K562 (cell line): ENCODE measurements around the gene NLRP6. TPM values are rescaled to one million over a fixed set of nuclear protein-coding genes. Genes with fewer than 3 reads are reported as not detected.
A peak's percentile ranks its signal among the peaks of the same experiment; 100 is the strongest.

ENCODE experiments used
- CREB3L1 ChIP-seq: fragments of 450-650 bp; IDR thresholded peaks from 2 replicates; pipeline ENCODE4 v1.6.1; 2014; ENCODE audit warnings: low read depth, mild to moderate bottlenecking, moderate library complexity, borderline replicate concordance
- FOS ChIP-seq: IDR thresholded peaks from 3 replicates; pipeline ENCODE4 v1.6.1; 2011; ENCODE audit not compliant: insufficient read length; ENCODE audit errors: extremely low read depth
- GABPB1 ChIP-seq: sonication (generic); formaldehyde crosslinking; IDR thresholded peaks from 2 replicates; pipeline ENCODE4 v1.8.0; 2022; ENCODE audit warnings: mild to moderate bottlenecking, missing genetic modification reagents
- HMG20A ChIP-seq: fragments of 450-650 bp; formaldehyde crosslinking; conservative IDR thresholded peaks from 2 replicates; pipeline ENCODE4 v1.4.0; 2020; ENCODE audit warnings: mild to moderate bottlenecking, mixed read lengths
- PHF20 ChIP-seq: fragments of 450-650 bp; IDR thresholded peaks from 2 replicates; pipeline ENCODE4 v1.6.1; 2018; ENCODE audit not compliant: partially characterized antibody
- RCOR1 ChIP-seq, 2 experiments: IDR thresholded peaks; 2 replicates each; pipeline ENCODE4 v1.6.1; 2012; ENCODE audit warnings: low read depth in 2 of 2, low read length in 2 of 2, borderline replicate concordance in 1 of 2, improper control_type of control experiment in 1 of 2
- SIN3B ChIP-seq: fragments of 450-650 bp; IDR thresholded peaks from 2 replicates; pipeline ENCODE4 v1.6.1; 2017; ENCODE audit warnings: low read depth, mild to moderate bottlenecking, moderate library complexity
- SLC30A9 ChIP-seq: fragments of 250-450 bp; sonication (Bioruptor Pico); IDR thresholded peaks from 2 replicates; pipeline ENCODE4 v1.8.0; 2022; ENCODE audit warnings: mild to moderate bottlenecking, moderate library complexity
- STAT5A ChIP-seq: IDR thresholded peaks from 2 replicates; pipeline ENCODE4 v1.6.1; 2012; ENCODE audit warnings: low read length, inconsistent platforms, borderline replicate concordance
- STAT6 ChIP-seq: sonication (generic); formaldehyde crosslinking; IDR thresholded peaks from 2 replicates; pipeline ENCODE4 v1.8.1; 2023; ENCODE audit warnings: mild to moderate bottlenecking, missing genetic modification reagents
- TEAD1 ChIP-seq, 2 experiments: fragments of 450-650 bp in 1 of 2; sonication (generic) in 1 of 2; formaldehyde crosslinking; IDR thresholded peaks; 2 replicates each; pipeline versions ENCODE4 v1.4.0 to v1.8.0; 2020 to 2022; ENCODE audit warnings: mild to moderate bottlenecking in 2 of 2, missing genetic modification reagents in 1 of 2
- ZBTB1 ChIP-seq: sonication (generic); formaldehyde crosslinking; IDR thresholded peaks from 2 replicates; pipeline ENCODE4 v1.8.1; 2023; ENCODE audit warnings: missing genetic modification reagents, low read depth, mild to moderate bottlenecking, borderline replicate concordance
- ZKSCAN1 ChIP-seq: fragments of 150-350 bp; IDR thresholded peaks from 2 replicates; pipeline ENCODE4 v1.6.1; 2016; ENCODE audit warnings: low read depth, low read length
- ZMIZ1 ChIP-seq, 2 experiments: fragments of 150-350 bp in 1 of 2; IDR thresholded peaks; 2 replicates each; pipeline ENCODE4 v1.6.1; 2012 to 2016; ENCODE audit warnings: low read depth in 2 of 2, low read length in 2 of 2, mild to moderate bottlenecking in 1 of 2, moderate library complexity in 1 of 2
- ZNF277 ChIP-seq: fragments of 250-450 bp; sonication (Bioruptor Pico); IDR thresholded peaks from 2 replicates; pipeline ENCODE4 v1.8.0; 2022; ENCODE audit warnings: inconsistent platforms, mild to moderate bottlenecking, moderate library complexity, borderline replicate concordance
- ZNF280A ChIP-seq: fragments of 450-650 bp; IDR thresholded peaks from 2 replicates; pipeline ENCODE4 v1.6.1; 2018; ENCODE audit warnings: mild to moderate bottlenecking, low read depth; ENCODE audit not compliant: partially characterized antibody
- polyA plus RNA-seq, 8 experiments: library from polyadenylated mRNA; depleted of rRNA in 4 of 8; stranded (reverse) in 5 of 8; unstranded in 3 of 8; fragments of >200 nt; fragmentation: Nextera tagmentation in 2 of 8; fragmentation: Illumina TruSeq in 1 of 8; extraction: Ambion mirVana in 2 of 8; extraction: Trizol in 1 of 8; gene quantifications; 2 replicates each; pipeline versions ENCODE4 v1.2.1 to v1.2.3, GENCODE V29; 2011 to 2014; ENCODE audit warnings: inconsistent platforms in 1 of 8, missing spikeins in 1 of 8
- total RNA-seq, 7 experiments: library from RNA; depleted of rRNA in 6 of 7; stranded (reverse); fragments of >200 nt in 6 of 7; fragmentation: Illumina TruSeq in 2 of 7; extraction: Trizol in 2 of 7; gene quantifications; 2 replicates each; pipeline versions ENCODE4 v1.2.1 to v1.2.3, GENCODE V29; 2011 to 2021; ENCODE audit warnings: low replicate concordance in 1 of 7

Gene NLRP6
- total and polyA plus RNA-seq, 9 of the 15 experiments (the other 6 are each of a cell fraction or from before 2014, with no cell fraction given), result 0.03 to 0.18 (median 0.15) TPM; not detected in 5

GRCh38 chr11:235997-236773 is 42.0 kb upstream of the NLRP6 start, which contains the start of gene SIRT3 (continued):
- TF ChIP-seq STAT6 (CRISPR knock-in tag) (no peak), RCOR1 (IDR thresholded peaks at IDR 0.05; ENCODE audit: borderline replicate concordance in 1 of 2, low read depth in 2 of 2, low read length in 2 of 2) (no peak), TEAD1 (CRISPR knock-in tag; IDR thresholded peaks at IDR 0.05) (peak in 1 of 2 experiments; percentile 45; a peak in 1 of 4 replicates), HMG20A (CRISPR knock-in tag) (no peak), ZNF277 (CRISPR knock-in tag) (no peak), SIN3B (peak; percentile 46; the same call in 1 of the 2 replicates), GABPB1 (no peak), FOS (no peak), STAT5A (no peak), SLC30A9 (no peak), ZNF280A (no peak), ZKSCAN1 (0 out of 2 replicates have a peak, but pooled peaks have one; percentile 17), ZMIZ1 (IDR thresholded peaks at IDR 0.05; ENCODE audit: low read depth in 2 of 2, low read length in 2 of 2) (no peak; a peak in 1 of 4 replicates), CREB3L1 (no peak), PHF20 (peak; percentile 55), ZBTB1 (CRISPR knock-in tag) (no peak)
